Endothelial cell of umbilical vein (primary cell): ENCODE results near the gene RABEP1. TPM values are rescaled to one million over a fixed set of nuclear protein-coding genes. Genes with fewer than 3 reads are reported as not detected.

Source experiments
- BruUV-seq: library from RNA; stranded (reverse); fragments of 400-500 nt; replicated peaks from 2 replicates; lab custom pipeline; 2021; lab: Mats Ljungman, UMichigan
- CTCF ChIA-PET: fragments of 300-600, 350-600 bp; sonication (Branson Sonifier 250); formaldehyde crosslinking; loops from one replicate; lab custom pipeline; 2021; ENCODE audit warnings: antibody characterized with exemption, inconsistent platforms; lab: Charles Lee
- POLR2A ChIA-PET: fragments of 300-600, 350-600 bp; sonication (Branson Sonifier 250); formaldehyde crosslinking; loops from one replicate; lab custom pipeline; 2021; ENCODE audit warnings: antibody characterized with exemption, inconsistent platforms; lab: Charles Lee
- DNase-seq: peaks from one replicate; pipeline ENCODE4 v3.0.0-alpha.2; 2011; ENCODE audit warnings: low read depth, low spot score
- FAIRE-seq: peaks from 2 replicates; lab custom pipeline; 2011; peaks lifted over from hg19 to GRCh38; lab: Jason Lieb, UNC
- H2AFZ ChIP-seq: 2 replicates; pipeline ENCODE4 v1.6.0; 2012; ENCODE audit warnings: low read depth, low read length, control low read depth, inconsistent platforms
- H3K27ac ChIP-seq: 2 replicates; pipeline ENCODE4 v1.5.1; 2011; ENCODE audit warnings: low read depth, mild to moderate bottlenecking, control low read depth, low read length, moderate library complexity; ENCODE audit not compliant: insufficient read depth
- H3K27me3 ChIP-seq, 2 experiments: 2 replicates each; pipeline versions ENCODE4 v1.6.0 to v1.6.1; 2011; ENCODE audit warnings: low read length in 2 of 2, mixed read lengths in 1 of 2; ENCODE audit not compliant: control insufficient read depth in 2 of 2, insufficient read depth in 2 of 2
- H3K36me3 ChIP-seq, 2 experiments: 2 replicates in 1 of 2; 3 replicates in 1 of 2; pipeline ENCODE4 v1.5.1; 2011; ENCODE audit warnings: low read length in 2 of 2, mild to moderate bottlenecking in 1 of 2, moderate library complexity in 1 of 2; ENCODE audit not compliant: control insufficient read depth in 2 of 2, insufficient read depth in 2 of 2; ENCODE audit errors: extremely low read depth in 1 of 2
- H3K4me1 ChIP-seq: 3 replicates; pipeline ENCODE4 v1.5.1; 2011; ENCODE audit warnings: mild to moderate bottlenecking, low read length; ENCODE audit not compliant: control insufficient read depth, insufficient read depth; ENCODE audit errors: extremely low read depth
- H3K4me2 ChIP-seq: 2 replicates; pipeline ENCODE4 v1.6.1; 2011; ENCODE audit warnings: low read length, control low read depth, mixed read lengths; ENCODE audit not compliant: insufficient read depth
- H3K4me3 ChIP-seq, 3 experiments: fragments of 200-600 bp in 1 of 3; sonication (generic), shearing (Covaris generic) in 1 of 3; replicated peaks in 1 of 3; 2 replicates each; pipeline ENCODE4 v1.5.1; 2011 to 2016; ENCODE audit warnings: control low read depth in 3 of 3, low read length in 3 of 3, mild to moderate bottlenecking in 2 of 3, inconsistent platforms in 1 of 3, low read depth in 1 of 3, moderate library complexity in 1 of 3; ENCODE audit not compliant: insufficient read depth in 1 of 3
- H3K79me2 ChIP-seq: 2 replicates; pipeline ENCODE4 v1.6.0; 2012; ENCODE audit warnings: low read length, inconsistent platforms; ENCODE audit not compliant: control insufficient read depth, insufficient read depth
- H3K9ac ChIP-seq: replicated peaks from 2 replicates; pipeline ENCODE3; 2011; ENCODE audit warnings: low read length, control low read depth; ENCODE audit not compliant: insufficient read depth; ENCODE audit errors: extremely low read depth
- H3K9me1 ChIP-seq: replicated peaks from 3 replicates; pipeline ENCODE4 v1.6.0; 2011; ENCODE audit warnings: mild to moderate bottlenecking, low read length; ENCODE audit not compliant: control insufficient read depth, insufficient read depth; ENCODE audit errors: extremely low read depth
- H3K9me3 ChIP-seq: replicated peaks from 2 replicates; pipeline ENCODE4 v1.5.1; 2012; ENCODE audit warnings: low read length, inconsistent platforms; ENCODE audit not compliant: control insufficient read depth, insufficient read depth
- H4K20me1 ChIP-seq: replicated peaks from 2 replicates; pipeline ENCODE3; 2011; ENCODE audit warnings: mild to moderate bottlenecking, low read length; ENCODE audit not compliant: control insufficient read depth, insufficient read depth; ENCODE audit errors: extremely low read depth
- GATA2 ChIP-seq: IDR thresholded peaks from 2 replicates; pipeline ENCODE4 v1.7.0; 2011; ENCODE audit warnings: low read depth, mild to moderate bottlenecking, moderate library complexity, mixed read lengths, low read length; ENCODE audit not compliant: insufficient read length, insufficient read depth
- MAX ChIP-seq: IDR thresholded peaks from 2 replicates; pipeline ENCODE4 v1.6.1; 2011; ENCODE audit not compliant: insufficient read depth, insufficient read length
- POLR2A ChIP-seq: IDR thresholded peaks from 2 replicates; pipeline ENCODE4 v1.6.1; 2012; ENCODE audit warnings: low read depth, mild to moderate bottlenecking, control low read depth, low read length
- POLR2AphosphoS5 ChIP-seq: IDR thresholded peaks from 2 replicates; pipeline ENCODE4 v1.6.1; 2012; ENCODE audit warnings: low read depth, mild to moderate bottlenecking, control low read depth, low read length, moderate library complexity; ENCODE audit not compliant: insufficient read depth
- dilution Hi-C: fragments of 300-500 bp; cut with MboI; formaldehyde crosslinking; loops from one replicate; pipeline ENCODE4 v1.15.0; 2019; ENCODE audit warnings: low sequenced_read_pairs; ENCODE audit not compliant: extremely low pct_ligation_motif_present
- intact Hi-C: fragments of 100-400 bp; cut with micrococcal nuclease; formaldehyde crosslinking; loops from one replicate; pipeline ENCODE4 v1.10.0; 2022
- polyA plus RNA-seq, 4 experiments: library from polyadenylated mRNA; depleted of rRNA in 3 of 4; stranded (reverse) in 3 of 4; unstranded in 1 of 4; fragments of >200 nt; gene quantifications; 2 replicates each; pipeline versions ENCODE4 v1.2.1 to v1.2.3, GENCODE V29; 2011 to 2012; ENCODE audit warnings: missing spikeins in 1 of 4
- total RNA-seq: library from RNA; stranded (reverse); gene quantifications from 2 replicates; pipeline ENCODE4 v1.2.3, GENCODE V29; 2021

RABEP1 gene
- total and polyA plus RNA-seq, 2 donors (not counting 3 experiments of a cell fraction or from before 2014, with no cell fraction given), result 10.1 to 54.8 TPM

- H3K9me1 ChIP-seq, result no peaks in the 10 kb centered on the region
- FAIRE-seq, result peak; percentile 90
- H3K4me1 ChIP-seq, result peaks cover 13% of the 10 kb centered on the region
- H3K27me3 ChIP-seq, result no peaks in the 10 kb centered on the region
- H3K79me2 ChIP-seq, result peaks cover 54% of the 10 kb centered on the region
- ChIA-PET POLR2A (interaction anchor here (0.6 to 1.3 kb wide), 4 partner anchors 19 to 100 kb away, joined by 4 to 9 read pairs (median 4); partner anchors contain the start of genes C1QBP, DERL2 and MIS12), CTCF (interaction anchor here (1.0 to 1.3 kb wide), 2 partner anchors 20 to 22 kb away, joined by 5 to 27 read pairs; partner anchors contain the start of gene C1QBP)
- peaks cover 10 to 12% of the 10 kb centered on the region in 2 experiments for H3K36me3 ChIP-seq
- BruUV-seq, result TSS peak; percentile 62
- no peak for TF ChIP-seq GATA2
- peak; percentile 49 for TF ChIP-seq POLR2A
- TF ChIP-seq POLR2AphosphoS5, result peak; percentile 79
- TF ChIP-seq MAX, result peak; percentile 38
- dilution Hi-C loops, result no loop called here
- peak; percentile 99 for DNase-seq
- no peaks in the 10 kb centered on the region for H3K9me3 ChIP-seq
- H3K4me2 ChIP-seq, result peak within 1 kb of the TSS; percentile 95
- peak within 1 kb of the TSS; percentile 91 for H3K9ac ChIP-seq
- no peaks in the 10 kb centered on the region for H4K20me1 ChIP-seq
- peak within 1 kb of the TSS; percentile 75 to 94 (median 89) for H3K4me3 ChIP-seq
- H2AFZ ChIP-seq, result peak within 1 kb of the TSS; percentile 88
- intact Hi-C loops, result loop anchor here (1.0 to 5.0 kb wide), 4 partner anchors 20 to 172 kb away; partner anchors contain the start of genes C1QBP, DERL2, MIS12 and RABEP1
- peak within 1 kb of the TSS; percentile 79 for H3K27ac ChIP-seq
Observed at GRCh38 chr17:5419356-5419958, 137.4 kb downstream of the RABEP1 start, which contains the start of gene NUP88. TSS of gene NUP88 (minus strand) at chr17:5419662. CDS start at chr17:5419650, 12 bp downstream.
